Measurements from ENCODE around the gene DMAC2.
"Not testable (repeated sequence)": the region's sequence is repeated elsewhere in the genome, so short reads cannot be mapped to it uniquely, and the experiment has no call there.

DMAC2 gene

DNA sequence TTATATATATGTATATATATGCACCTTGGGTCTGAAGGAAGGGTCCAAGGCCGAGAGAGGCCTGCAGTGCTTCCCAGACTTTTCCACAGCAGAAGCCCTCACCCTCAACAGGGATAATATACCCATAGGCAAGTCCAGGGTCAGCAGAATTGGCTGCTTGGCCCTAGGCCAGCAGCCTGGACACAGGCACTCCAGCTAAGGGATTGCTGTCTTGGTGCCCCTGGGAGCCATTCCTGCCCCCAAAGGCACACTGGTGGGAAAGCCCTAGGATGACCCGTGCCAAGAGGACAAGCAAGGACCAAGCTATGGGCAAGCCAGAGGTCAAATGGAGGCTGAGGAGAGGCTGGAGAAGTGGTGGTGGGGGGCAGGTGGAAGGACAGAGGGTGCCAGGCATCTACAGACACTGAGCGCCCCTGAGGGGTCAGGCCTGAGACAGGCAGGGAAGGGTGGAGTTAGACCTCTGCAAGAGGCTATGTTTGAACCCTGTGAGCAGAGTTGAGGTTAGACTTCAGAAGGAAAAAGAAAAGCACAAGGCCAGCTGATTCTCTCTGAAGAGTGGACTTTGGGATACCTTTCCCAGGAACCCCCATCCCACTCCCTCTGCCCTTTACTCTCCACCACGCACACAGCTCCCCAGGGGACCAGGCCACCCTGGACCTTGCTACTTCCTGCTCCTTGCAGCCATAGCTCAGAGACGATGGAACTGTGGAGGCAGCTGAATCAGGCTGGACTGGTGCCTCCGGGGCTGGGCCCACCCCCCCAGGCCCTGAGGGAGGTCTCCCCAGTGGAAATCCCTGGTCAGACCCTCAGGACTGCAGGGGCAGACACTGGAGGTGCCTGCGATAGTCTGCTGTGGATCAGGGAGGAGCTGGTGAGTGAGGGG, 3.0 kb upstream of the DMAC2 start, which contains the start of gene ERICH4:
Gene ERICH4, plus strand, starts transcription at position 684 of the 883 bp plus-strand sequence. Its CDS starts 14 bp downstream, at position 698.
- no peak for DNase-seq

GRCh38 chr19:41441321-41441945, 1.7 kb upstream of the DMAC2 start:
- DNase-seq, result no peak

- DNase-seq, result no peak
These were observed 1.7 kb downstream of the DMAC2 start for GRCh38 chr19:41437944-41438574.

DNA sequence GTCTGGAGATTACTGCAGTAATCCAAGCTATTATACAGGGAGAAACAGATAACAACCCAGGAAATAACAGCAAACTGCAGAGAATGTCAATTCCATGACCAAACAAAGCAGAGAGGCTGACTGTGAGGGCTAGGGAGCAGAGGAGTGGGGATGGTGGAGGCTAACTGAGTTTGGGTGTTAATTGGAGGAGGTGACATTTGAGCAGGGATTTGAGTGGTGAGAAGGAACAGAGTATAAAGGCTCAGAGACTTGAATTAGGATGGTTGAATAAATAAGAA, 3.1 kb downstream of the DMAC2 start:
- DNase-seq, result no peak

DNA sequence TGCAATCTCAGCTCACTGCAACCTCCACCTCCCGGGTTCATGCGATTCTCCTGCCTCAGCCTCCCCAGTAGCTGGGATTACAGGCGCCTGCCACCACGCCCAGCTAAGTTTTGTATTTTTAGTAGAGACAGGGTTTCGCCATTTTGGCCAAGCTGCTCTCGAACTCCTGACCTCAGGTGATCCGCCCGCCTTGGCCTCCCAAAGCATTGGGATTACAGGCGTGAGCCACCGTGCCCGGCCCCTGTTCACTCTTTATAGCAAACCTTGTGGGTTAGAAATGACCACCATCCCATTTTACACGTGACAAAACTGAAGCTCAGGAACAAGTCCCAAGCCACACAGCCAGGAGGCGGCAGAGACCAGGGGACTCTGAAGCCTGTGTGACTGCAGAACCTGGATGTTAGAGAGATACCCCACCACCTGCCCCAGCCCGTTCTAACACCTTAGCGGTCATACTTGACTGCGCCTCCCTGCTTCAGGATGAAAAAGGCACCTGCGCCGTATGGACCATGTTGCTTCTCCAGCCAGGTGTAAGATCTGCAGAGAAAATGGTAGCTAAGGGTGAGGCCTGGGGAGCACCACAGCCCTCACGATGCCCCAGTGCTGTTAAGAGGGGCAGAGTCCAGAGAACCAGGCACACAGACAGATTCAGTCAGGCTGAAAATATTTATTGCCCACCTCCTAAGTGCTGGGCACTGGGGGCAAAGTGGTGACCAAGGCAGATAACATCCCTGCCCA, 3.6 kb downstream of the DMAC2 start:
- no peak for DNase-seq

DNA sequence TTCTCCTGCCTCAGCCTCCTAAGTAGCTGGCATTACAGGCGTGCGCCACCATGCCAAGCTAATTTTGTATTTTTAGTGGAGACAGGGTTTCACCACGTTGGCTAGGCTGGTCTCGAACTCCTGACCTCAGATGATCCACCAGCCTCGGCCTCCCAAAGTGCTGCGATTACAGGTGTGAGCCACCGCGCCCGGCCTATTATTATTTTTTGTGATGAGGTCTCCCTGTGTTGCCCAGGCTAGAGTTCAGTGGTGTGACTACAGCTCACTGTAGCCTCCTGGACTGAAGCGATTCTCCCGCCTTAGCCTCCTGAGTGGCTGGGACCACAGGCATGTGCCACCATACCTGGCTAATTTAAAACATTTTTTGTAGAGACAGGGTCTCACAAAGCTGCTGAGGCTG, 4.3 kb downstream of the DMAC2 start:
- not testable (repeated sequence) for DNase-seq

DNA sequence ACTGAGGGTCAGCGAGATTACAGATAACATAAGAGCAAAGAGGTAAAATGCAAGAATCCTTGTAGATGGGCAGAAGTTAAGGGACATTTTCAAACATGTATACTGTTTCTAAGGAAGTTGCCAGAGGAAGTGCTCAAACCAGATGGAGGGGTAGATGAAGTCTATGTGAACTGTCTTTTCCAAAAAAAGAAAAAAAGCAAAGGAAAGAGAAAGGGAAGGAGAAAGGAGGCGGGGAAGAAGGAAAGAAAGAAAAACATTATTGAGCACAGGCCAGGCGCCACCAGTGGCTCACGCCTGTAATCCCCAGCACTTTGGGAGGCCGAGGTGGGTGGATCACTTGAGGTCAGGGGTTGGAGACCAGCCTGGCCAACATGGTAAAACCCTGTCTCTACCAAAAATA, 5.3 kb downstream of the DMAC2 start:
- no peak for DNase-seq

GRCh38 chr19:41433171-41433570, 6.5 kb downstream of the DMAC2 start:
- DNase-seq, result no peak

GRCh38 chr19:41431426-41432386, 8.0 kb downstream of the DMAC2 start:
- DNase-seq, result no peak

- no peak for DNase-seq
These were observed 8.8 kb downstream of the DMAC2 start for GRCh38 chr19:41430922-41431321.

DNA sequence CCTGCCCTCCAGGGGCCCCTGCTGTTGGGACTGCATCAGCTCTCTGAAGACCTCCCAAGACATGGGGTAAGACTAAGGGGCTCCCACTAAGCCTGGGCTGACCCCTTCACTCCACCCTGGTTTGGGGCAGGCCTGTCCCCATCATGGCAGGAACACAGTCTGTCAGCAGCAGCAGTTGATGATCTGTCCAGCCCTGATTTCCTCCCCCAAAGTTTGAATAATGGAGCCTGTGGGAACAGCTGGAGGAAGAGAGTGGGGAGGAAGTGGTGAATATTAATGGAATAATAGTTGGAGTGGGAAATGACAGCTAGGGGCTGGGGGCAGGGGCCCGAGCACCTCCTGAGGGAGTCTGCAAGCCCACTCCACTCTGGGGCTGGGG, 11.2 kb downstream of the DMAC2 start:
- DNase-seq, result no peak

DNA sequence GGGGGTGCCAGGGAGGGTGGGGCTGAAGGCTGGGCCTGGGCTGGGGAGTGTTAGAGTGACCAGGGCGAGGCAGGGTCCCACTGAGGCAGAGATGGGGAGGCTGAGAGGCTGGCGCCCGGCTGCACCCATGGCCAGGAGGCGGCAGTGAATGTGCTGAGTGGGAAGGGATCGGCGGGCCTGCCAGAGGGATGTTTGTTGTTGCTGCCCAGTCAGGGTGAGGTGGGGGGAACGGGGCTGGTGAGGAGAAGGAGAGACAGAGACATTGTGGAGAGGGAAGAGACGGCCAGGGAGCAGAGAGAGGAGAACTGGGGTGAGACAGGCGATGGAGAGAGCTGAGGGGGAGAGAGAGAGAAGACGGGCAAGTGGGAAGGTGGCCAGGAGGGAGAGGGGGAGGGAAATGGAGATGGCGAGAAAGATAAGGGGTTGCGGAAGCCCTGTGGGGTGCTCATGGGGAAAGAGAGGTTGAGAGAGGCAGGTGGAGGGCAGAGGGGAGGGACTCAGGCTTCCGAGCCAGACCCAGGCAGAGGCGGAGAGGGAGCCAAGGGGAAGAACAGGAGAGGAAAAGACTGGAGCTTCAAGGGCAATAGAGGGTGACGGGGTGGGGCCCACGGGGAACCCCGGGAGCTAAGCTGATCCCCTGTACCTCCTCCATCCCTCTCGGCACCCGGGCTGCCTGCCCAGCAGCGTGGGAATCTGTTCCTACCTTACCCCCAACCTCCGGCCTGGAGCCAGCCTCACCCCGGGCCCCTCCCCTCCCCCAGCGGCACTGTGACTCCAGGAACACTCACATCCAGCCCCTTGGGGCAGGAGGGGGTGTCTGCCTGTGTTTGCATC, 11.8 kb downstream of the DMAC2 start:
- no peak for DNase-seq

DNA sequence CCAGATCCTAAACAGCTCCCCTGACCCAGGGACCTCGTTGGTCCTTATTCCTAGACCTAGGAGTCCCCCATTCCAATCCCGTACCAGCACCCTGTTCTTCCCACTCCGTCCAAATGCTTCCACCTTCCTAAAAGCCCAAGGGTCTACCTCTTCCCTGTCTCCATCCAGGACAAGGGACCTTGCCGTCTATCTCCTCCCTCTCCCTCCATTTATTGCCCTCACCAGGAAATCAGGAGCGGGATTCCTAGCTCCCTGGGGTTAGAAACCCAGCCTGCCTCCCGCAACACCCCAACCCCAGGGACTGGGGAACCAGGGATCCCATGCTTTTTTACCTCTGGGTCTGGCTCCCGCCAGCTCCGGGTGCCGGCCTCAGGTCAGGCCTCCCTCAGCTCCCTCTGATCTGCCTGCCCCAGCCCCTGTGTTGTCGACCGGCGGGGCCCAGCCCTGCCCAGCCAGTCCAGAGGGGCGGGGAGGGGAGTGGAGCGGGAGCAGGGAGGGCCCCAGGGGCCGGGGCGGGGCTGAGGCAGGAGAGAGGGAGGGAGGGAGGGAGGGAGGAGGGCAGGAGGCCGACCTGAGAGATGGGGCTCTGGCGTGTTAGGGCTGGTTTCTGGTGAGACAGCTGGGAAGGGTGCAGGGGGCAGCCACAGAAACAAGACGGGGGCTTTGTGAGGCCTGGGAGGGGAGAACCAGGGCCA, 12.6 kb downstream of the DMAC2 start, which contains the start of gene B3GNT8:
Gene B3GNT8, minus strand, starts transcription at position 423 of the 695 bp plus-strand sequence. CDS start 596 bp downstream, outside the sequence.
- no peak for DNase-seq

- DNase-seq, result no peak
These were observed 13.4 kb downstream of the DMAC2 start for GRCh38 chr19:41426116-41426841.

DNA sequence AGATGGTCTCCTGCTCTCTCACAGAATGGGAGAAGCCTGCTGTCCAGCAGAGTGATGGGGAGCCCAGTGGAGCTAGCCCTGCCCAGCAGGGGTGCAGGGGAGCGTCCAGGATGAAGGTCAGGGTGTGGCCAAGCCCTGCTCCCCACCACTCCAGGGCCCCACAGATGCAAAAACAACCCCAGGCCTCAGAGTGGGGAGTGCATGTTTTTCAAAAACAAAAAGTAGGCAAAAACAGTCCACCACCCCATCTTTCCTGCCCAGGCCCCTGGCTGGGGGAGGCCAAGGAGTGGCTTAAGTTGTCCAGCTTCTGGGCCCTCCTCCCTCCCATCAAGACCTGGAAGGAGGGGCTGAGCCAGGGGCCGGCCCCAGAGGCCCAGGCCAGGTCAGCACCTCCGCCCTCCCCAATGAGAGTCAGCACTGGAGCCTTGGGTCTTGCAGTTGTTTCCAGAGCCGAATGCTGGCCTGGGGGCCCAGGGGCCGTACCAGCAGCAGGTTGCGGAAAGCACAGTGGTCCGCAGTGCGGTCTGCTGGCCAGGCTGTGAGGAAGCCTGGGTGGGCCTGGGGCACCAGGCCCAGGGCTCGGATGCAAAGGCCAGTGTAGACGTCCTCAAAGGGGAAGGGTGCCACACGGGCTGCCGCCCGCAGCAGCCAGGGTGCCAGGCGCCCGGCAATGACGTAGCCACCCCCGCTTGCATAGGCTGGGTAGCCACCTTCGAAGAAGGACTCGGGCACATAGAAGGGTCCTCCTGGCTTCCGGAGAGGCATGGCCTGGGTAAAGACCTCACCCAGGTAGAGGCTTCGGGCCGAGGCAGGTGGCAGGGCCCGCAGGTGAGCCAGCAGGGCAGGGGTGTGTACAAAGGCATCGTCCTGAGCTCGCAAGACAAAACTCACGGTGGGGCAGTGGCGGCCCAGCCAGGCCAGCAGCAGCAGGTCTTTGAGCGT, 14.3 kb downstream of the DMAC2 start:
- DNase-seq, result no peak

- DNase-seq, result no peak
These were observed 15.2 kb downstream of the DMAC2 start for GRCh38 chr19:41424335-41425173.

GRCh38 chr19:41422955-41423354, 16.8 kb downstream of the DMAC2 start:
- no peak for DNase-seq

DNA sequence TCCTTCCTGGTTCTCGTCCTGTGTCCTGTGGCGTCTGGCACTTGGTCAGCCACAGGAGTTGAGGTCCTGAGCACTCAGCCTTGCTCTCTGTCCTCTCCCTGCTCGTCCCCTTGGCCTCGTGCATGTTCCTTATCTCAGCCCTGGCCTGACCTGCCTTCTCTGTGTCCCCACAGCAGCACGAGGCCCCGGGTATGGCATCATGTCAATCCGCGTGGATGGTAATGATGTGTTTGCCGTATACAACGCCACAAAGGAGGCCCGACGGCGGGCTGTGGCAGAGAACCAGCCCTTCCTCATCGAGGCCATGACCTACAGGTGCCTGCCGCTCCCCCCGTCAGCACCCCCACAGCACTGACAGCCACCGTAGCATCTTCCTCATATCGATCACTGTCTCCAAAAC, 17.3 kb downstream of the DMAC2 start:
- DNase-seq, result no peak

All from HCEC 1CT (cell line).